NCI-H748 treated with DMSO at 0.1 percent for 48 hours (cell line): ENCODE data around the gene KIF16B.

ENCODE experiments used
- DNase-seq: peaks from one replicate; lab custom pipeline; 2025; lab: John Stamatoyannopoulos, UW

The KIF16B gene

DNA sequence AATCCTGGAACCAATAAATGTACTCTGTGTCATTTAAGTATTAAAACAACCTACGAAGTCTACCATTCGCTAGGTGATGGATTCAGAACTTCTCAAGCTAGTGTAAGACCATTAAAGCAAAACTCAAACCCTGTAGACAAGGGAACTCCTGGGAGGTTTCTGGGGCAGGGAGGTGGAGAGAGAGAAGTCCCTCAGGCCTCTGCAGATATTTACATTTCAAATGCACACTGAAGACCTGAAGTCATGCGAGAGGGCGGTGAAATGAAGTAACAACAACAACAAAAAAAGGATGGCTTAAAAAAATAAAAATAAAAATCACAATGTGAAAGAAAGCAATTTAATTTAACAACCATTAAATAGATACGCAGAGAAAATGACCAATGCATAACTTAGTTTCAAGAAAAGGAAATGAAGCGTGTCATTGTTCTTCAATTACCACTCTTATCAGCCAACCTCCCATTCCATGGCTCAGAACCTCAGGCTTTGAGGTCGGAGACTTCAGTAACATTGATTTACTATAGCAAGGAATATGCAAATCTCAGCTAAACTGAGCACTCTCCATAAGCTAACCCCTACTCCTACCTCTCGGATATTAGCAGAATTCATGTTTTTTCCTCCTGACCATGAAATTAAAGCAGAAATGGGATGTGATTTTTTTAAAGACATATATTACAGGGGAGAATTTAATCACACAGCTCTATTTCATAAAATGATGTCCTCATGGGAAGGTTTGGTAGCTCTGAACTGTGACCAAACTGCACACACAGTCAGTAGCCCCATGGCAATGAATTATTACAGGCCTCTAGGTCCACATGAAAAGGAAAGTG is 140.6 kb downstream of the KIF16B start:
- no peak for DNase-seq

DNA sequence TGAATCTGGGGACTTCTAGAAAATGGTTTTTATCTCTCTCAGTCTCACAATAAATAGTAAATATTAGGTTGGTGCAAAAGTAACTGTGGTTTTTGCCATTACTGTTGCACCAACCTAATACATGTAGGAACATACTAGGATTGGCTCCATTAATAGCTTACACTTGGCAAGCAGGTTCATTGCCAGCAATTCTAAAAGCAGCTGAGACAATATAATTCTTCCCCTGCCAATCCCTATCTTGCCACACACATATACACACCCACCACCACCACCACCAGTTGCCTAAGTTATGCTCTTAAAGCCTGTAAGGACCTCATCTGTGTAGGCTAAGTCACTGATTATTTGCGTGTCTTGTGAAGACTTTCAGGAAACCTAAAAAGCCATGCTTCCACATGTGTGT is 145.1 kb downstream of the KIF16B start:
- no peak for DNase-seq

DNA sequence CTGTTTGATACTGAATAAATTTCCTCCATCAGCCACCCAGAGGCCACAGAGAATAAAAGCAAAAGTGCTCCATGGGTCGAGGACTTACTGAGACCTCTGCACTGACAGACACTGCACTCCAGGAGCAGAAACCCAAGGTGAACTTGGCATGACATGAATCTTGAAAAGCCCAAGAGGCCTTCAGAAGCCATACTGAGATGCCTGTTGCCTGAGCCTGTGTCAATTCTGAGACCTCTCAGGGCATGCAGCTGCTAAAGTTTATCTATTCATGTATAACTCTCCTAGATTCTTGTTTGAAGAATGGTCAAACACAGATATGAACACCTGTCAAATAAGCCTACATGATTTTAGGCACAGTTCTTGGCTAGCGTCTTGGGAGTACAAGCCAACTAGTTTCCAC is 145.7 kb downstream of the KIF16B start:
- no peak for DNase-seq

DNA sequence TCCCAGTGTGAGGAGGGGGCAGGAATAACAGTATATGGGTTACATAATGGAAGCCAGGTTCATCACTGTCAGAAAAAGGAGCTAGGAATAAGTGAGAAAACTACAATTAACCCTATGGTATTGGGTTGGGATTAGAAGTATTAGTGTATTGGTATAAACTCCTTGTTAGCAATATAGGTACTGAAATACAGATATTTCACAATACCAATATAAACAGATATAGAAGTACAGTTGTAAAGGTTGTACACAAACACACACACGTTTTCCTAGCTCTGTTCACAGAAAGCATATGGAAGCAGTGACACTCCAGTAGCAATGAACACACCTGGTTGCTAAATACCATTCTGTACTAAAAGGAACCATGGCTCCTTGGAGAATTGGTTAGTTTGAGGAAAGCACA is 148.5 kb downstream of the KIF16B start:
- no peak for DNase-seq

DNA sequence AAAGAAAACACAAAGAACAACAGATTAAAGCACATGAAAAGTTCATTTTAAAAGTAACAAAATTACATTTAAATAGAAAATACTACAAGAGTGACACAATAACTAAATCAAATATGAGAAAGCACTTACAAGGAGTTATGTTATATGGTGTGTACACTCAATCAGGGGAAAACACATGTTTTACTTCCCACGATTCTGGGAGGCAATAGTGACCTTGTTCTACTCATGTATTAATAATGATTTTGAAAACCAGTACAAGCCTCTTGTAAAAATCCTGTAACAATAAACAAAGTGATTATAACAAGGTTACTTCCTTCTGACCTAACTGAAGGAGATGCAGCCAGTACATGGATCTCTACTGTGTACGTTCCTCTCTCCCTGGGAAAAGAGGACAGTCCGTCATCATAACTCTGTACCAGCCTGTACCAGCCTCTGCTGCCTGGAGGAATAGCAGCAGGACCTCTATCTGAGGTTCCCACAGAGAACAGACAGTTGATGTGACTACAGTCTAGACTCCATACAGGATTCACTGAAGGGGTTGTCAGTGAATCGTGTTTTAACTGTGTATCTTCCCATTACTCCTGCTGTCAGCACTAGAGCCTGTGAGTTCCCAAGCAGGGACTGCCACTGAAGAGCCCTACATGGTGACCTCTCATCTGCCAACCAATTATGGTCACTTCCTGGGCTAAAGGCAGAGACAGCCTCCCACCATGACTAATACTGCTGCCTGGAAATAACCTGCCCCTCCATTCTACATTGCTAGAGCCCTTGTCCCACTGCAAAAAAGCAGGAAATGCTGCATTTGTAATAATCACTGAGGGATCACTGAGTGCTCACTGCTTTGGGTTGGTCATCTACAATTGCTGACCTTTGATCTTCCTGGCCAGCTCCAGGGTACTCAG is 149.7 kb downstream of the KIF16B start:
- DNase-seq: no peak

DNA sequence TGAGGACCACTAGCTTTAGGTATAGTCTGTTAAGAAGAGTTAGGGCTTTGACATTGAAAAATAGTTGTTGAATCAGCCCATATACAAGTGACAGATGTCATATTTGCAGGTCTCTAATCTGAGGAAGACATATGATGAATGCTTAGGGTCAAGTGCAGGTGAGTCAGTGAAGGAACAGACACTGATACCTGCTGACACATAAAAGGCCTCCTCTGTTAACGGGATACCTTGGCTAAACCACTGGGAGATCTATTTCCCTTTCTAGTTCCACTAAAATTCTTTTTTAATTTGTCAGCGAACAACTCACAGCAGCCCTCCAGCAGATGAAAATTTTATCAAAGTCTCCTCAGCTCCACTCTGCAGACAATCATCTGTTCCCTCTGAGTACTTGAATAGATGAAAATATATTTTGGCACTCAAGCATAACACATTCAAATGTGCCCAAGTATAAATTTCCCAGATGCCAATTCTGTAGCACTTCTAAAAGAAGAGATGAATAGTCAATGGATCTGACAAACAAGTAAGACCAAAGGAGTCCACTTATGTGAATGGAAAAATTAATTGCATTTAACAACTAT is 154.0 kb downstream of the KIF16B start:
- DNase-seq: no peak

DNA sequence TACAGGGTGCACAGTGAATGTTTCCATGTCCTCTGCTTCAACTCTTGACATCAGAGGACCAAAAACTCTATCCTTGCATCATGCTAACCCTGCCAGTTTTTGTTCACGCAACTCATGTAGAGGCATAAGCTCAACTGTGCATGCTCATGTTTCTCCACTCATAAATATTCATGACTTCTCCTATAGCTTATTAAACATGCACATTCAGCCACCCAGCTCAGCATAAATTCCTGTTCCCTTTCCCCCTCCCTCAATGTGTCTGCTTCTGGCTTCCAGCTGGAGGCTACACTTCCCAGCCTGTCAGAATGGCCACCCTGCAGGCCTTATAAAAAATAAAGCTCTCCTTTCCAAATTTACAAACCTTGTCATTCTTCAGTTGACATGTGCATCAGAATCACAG is 154.6 kb downstream of the KIF16B start:
- no peak for DNase-seq

DNA sequence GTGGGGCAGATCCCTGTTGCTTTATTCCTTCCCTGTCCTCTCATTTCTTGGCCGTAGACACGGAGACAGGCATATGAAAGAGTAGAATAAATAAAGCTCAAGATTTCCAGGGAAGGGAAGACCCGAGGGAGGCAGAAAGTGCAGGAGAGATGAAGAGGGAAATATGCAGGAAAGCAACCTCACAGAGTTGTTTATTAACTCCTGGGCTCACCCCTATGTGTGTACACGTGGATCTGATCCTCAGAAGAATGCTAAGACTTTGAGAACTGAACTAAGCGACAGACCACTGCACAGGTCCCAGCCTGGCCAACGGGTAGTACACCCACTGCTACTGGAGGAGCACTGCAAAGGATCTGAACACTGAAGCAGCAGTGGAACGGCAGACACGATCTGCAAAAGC is 156.2 kb downstream of the KIF16B start:
- DNase-seq: no peak

DNA sequence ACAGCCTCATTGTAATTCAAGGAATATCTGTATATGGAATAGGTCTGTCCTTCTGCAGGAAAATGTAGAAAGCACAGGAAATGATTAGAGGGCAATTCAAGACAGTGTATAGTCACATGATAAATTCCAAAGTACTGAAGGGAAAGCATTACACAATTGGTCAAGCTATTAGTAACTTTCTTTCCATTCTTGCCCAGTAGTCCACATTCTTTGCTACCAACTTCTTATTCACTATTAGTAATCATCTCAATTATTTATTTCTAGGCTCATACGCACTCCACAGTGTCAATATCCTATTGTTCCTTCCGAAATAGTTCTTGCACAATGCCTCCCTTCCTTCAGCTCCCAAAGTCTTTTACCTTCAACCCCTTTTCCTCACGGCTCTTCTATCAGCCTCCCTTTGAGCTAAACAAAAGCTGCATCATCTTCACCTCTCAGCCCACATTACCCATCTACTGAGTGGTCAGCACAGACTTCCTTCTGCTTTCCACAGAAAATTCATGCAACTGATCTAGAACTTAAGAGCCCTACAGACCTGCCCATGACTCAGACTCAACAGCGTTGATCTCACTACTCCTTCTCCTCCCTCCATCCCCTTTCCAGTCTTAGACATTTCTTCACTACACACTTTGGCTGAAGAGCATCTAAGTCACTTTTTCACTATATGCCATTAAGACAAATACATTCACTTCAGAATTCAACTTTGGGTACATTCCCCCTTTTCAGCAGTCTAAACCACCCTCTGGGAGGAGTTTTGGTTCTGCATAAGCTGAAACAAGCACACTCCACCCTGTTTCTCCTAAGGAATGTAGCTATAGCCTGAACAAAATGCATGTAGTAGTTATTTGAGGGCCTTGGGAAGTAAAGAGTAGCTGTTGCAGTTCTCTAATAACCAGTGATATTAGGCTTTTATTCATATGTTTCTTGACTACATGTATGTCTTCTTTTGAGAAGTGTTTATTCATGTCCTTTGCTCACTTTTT is 157.9 kb downstream of the KIF16B start:
- no peak for DNase-seq

DNA sequence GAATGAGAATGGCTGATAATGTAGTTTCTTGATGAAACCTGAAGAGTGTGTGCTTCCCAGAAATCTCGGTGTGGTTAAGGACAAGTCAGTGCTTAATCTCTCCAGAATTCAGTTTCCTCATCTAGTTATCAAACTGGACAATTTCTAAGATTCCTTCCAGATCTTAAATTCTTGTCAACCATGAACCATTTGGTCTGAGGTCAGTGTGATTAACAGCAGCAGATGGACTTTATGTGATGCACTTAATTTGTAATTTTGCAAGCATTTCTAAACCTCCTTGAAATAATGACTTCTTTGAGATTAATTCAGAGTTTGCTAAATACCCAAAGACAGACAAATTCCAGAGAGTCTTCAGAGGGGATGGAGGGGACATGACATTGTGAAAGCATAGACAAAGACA is 160.3 kb downstream of the KIF16B start:
- DNase-seq: no peak

DNA sequence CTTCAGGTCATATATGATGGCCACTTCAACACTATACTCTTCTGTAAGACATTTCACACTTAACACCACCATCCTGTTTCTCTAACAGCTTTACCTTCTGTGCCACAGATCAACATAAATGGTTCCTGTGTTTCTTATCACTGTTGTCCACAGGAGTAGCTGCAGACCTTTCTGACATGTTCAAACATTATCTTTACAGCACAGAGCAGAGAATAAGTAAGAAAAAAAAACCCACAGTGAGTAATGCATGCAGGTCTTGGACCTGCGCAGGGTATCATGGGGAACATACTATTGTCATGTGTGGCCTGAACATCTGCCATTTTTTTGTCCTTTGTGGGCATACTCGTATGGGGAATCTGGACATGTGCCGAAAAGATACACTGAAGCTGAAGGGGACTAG is 161.9 kb downstream of the KIF16B start:
- DNase-seq: no peak

DNA sequence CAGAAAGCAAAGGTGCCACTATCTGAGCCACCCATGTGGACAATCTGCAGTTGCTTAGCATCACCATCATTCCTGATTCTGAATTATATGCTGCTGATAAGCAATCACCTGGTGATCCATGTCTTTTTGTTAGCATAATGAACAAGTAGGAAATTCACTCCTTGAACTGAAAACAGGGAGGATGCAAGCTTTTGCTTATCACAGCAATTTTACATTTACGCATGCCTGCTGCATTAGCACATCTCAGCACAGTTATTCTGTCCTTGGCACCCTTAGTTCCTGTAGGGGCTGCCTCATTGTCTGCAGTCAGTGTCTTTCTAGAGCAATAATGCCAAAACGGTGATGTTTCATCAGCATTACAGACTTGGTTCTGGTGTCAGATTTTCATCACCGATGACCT is 162.6 kb downstream of the KIF16B start:
- DNase-seq: no peak

DNA sequence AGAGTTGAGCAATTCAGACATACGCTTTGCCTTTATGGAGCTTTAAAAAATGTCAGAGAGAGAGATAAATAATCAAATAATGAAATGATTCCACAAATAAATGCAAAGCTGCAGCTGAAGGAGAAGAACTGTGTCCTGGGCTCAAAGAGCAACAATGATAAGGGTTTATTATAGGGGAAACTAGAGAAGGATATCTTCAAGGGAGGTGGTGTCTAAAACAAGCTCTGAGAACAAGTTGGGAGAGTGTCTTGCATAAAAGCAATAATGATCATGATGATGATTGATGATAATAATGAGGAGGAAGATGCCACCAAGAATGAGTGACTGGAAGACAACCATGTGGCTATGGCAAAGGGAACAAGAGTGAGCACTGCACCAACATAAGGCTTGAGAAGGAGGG is 164.3 kb downstream of the KIF16B start:
- no peak for DNase-seq

DNA sequence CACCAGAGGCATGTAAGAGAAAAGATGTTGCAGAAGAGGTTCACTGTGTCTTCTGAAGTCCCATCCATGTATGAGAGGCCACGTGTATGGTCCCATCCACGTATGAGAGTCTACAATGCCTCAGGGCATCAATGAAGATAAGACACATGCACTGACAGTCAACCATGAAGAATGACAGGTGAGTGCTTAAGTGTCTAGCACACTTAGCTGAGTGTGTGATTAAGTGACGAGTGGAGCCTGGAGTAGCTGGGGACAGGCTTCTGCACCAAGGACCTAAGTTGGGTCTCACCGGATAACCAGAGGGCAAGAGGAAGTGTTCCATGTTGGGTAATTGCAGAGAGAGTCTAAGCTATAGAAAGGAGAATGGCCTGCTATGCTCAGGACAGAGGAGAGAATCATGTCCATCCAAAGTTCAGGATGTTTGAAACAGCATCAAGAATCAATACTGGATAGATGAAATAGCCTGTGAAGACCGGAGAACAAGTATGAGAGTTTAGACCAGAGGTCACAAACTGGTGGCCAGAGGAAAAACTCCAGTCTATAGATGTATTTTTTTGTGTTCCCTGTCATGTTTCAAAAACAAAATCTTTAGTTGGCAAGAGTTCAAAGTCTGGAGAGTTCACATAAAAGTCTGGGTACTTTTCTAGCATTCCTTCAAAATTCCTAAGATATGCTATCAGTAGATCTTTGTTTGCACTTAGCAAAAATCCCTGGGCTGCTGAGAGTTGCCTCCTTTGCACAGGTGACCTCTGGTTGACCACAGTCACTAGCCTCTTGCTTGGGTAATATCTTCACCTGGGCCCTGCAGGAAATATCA is 165.8 kb downstream of the KIF16B start:
- DNase-seq: no peak

DNA sequence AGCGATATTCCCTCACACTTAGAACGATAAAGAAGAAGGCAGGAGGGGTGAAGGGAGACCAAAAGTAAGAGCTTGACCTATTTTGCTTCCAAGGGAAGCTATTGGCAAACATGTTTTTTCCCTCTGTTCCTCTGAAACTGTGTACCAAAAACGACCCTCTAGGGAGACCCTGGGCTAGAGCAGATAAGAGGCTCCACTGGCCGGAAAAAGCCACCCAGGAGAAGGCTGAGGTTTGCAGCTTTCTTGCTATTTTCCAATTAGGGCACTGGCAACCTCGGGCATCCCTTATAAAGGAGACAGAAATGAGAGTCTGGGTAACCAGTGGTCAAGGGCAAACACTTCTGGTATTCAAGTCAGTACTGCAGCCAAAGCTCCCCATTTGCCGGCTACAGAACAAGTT is 168.0 kb downstream of the KIF16B start:
- no peak for DNase-seq

DNA sequence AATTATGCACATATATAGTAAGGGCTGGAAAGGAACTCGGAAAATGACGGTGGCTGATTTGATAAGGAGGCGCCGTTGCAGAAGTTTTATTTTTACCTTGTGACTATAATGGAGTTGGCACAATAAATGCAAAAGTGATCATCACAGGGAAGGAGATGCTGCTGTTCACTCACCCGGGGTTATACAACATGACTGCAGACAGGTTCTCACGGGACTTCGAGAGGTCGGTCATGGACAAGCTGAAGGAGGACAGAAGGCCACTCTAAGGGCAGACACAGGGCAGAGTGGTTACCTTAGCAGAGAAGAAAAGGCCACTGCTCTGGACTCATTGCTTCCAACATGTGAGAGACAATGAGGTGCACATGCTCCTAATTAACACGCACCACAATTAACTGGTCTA is 168.6 kb downstream of the KIF16B start:
- DNase-seq: no peak

DNA sequence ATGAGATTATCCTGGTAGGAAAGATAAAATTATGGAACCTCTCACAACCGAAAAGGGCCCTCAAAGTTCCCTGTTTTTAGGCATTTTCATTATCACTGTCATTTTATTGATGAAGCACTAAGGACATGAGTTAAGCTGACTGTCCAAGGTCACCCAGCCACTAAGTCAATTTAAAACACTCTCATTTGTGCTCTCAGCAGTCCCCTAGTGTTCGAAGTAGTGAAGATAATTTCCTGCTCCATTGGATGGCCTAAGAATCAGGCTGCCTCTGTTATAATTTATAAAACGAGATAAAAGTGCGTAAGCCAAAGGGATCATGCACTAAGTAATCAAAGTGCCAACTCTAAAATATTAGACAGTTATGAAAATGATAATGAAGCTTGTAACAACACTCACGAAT is 169.1 kb downstream of the KIF16B start:
- DNase-seq: no peak

DNA sequence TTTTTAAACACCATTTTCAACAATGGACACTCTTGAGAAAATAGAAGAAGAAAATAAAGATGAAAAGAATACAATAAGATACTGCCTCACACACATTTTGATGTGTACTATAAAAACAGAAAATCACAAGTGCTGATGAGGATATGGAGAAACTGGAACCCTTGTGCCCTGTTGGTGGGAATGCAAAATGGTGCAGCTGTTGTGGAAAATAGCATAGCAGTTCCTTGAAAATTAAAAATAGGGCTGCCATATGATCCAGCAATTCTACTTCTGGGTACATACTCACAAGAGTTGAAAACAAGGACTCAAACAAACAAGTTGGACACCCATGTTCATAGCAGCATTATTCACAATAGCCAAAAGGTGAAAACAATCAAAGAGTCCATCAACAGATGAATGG is 173.0 kb downstream of the KIF16B start:
- no peak for DNase-seq

DNA sequence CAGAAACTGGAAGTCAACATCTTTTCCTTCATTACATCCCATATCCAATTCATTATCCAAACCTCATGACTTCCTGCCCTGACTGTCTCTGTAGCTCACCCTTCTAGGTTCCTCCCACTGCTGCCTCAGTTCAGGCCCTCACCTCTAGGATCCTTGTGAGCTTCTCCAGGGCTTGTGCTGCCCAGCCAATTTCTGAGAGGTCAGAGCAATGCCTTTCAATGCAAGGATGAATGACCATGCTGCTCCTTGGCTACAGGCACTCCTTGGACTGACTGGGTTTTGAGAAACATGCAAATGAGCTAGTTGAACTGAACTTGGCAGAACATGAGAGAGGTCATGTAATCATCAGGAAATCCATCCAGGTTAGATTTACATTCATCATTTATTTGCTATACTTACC is 173.4 kb downstream of the KIF16B start:
- no peak for DNase-seq

DNA sequence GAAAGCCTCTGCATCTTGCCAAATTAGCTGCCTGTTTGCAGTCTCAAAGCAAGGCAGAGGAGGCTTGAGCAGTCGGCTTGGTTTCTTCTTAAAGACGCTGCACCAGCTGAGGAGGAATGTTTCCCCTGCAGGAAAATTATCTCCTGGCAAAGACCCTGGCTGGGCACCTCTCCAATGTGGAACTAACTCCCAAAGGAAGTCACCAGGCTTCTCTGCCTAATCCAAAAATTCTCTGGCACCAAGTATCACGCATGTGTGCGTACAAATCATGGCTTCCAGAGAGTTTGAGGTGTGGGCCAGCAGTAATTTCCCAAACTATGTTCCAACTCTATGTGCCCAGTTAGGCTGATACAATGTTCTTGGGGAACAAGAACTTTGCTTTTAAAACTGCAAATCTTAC is 176.2 kb downstream of the KIF16B start:
- DNase-seq: no peak

DNA sequence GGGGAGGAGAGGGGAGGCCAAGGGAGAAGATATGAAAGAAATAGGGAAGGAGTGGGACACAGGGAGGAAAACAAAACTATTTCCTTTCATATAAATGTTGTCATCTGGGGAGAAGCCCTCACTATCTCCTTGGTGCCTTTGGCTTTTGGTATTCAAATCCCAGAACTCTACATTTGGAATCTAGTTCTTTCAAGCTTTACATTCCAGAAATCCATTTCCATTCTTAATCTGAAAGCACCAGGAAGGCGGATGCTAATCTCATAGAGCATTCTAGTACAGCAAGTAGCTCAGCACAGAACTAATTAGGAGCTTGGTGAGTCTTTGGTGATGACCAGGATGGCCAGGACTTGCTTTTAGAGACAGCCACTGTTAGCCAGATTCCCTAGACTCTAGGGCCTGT is 177.9 kb downstream of the KIF16B start:
- no peak for DNase-seq
